Neural progenitor cell (in vitro differentiated cells): Measurements from ENCODE around the gene RGS7.

Experiments
- CTCF ChIP-seq: fragments of 200-600 bp; sonication (generic); IDR thresholded peaks from 2 replicates; pipeline ENCODE4 v1.5.1; 2017; ENCODE audit warnings: antibody characterized with exemption, mild to moderate bottlenecking
- EZH2 ChIP-seq: fragments of 200-600 bp; sonication (generic); IDR thresholded peaks from 2 replicates; pipeline ENCODE4 v1.6.1; 2017; ENCODE audit warnings: antibody characterized with exemption, mild to moderate bottlenecking, moderate library complexity

GRCh38 chr1:240771450-240771849 is 585.6 kb downstream of the RGS7 start:
- no peak for TF ChIP-seq CTCF
- no peak for TF ChIP-seq EZH2
